PC-3 (cell line): ENCODE results near the gene ATN1. TPM values are rescaled to one million over a fixed set of nuclear protein-coding genes. Genes with fewer than 3 reads are reported as not detected.

Source experiments
- ATAC-seq: fragments of 200-7000 bp; cut with Tn5 transposase; 2 replicates; pipeline ENCODE4 v1.9.1; 2020; ENCODE audit warnings: mild to moderate bottlenecking, moderate library complexity
- BruUV-seq: library from RNA; stranded (reverse); fragments of 400-500 nt; replicated peaks from 2 replicates; lab custom pipeline; 2021; lab: Mats Ljungman, UMichigan
- CTCF ChIA-PET: fragments of 300-600 bp; sonication (Branson Sonifier 250); formaldehyde crosslinking; loops from one replicate; lab custom pipeline; 2022; ENCODE audit warnings: antibody characterized with exemption; lab: Charles Lee
- POLR2A ChIA-PET: fragments of 300-600 bp; sonication (Branson Sonifier 250); formaldehyde crosslinking; loops from one replicate; lab custom pipeline; 2022; ENCODE audit warnings: antibody characterized with exemption; ENCODE audit not compliant: unreplicated experiment; lab: Charles Lee
- DNase-seq: peaks from one replicate; pipeline ENCODE4 v3.0.0-alpha.2; 2015
- H2AFZ ChIP-seq: fragments of 300-600 bp; sonication (generic); 2 replicates; pipeline ENCODE4 v1.6.0; 2016; ENCODE audit warnings: antibody characterized with exemption, low read length
- H3F3A ChIP-seq: fragments of 300-600 bp; sonication (generic); one replicate; pipeline ENCODE4 v1.6.0; 2017; ENCODE audit warnings: antibody characterized with exemption, low read length, control low read depth, mild to moderate bottlenecking; ENCODE audit not compliant: unreplicated experiment
- H3K27ac ChIP-seq: fragments of 300-600 bp; sonication (generic); 2 replicates; pipeline ENCODE4 v1.5.1; 2016; ENCODE audit warnings: mild to moderate bottlenecking, low read length
- H3K27me3 ChIP-seq: fragments of 300-600 bp; sonication (generic); 2 replicates; pipeline ENCODE4 v1.6.1; 2016; ENCODE audit warnings: low read length, mixed read lengths
- H3K36me3 ChIP-seq: fragments of 300-600 bp; sonication (generic); 2 replicates; pipeline ENCODE4 v1.6.1; 2016; ENCODE audit warnings: low read depth, mixed run types, low read length, mixed read lengths
- H3K4me1 ChIP-seq: fragments of 300-600 bp; sonication (generic); 2 replicates; pipeline ENCODE4 v1.5.1; 2016; ENCODE audit warnings: low read length; ENCODE audit not compliant: insufficient read depth
- H3K4me2 ChIP-seq: fragments of 300-600 bp; sonication (generic); 2 replicates; pipeline ENCODE4 v1.6.0; 2016; ENCODE audit warnings: low read length
- H3K4me3 ChIP-seq: fragments of 300-600 bp; sonication (generic); 2 replicates; pipeline ENCODE4 v1.5.1; 2016; ENCODE audit warnings: mild to moderate bottlenecking, low read length, mixed read lengths
- H3K79me2 ChIP-seq: fragments of 300-600 bp; sonication (generic); 2 replicates; pipeline ENCODE4 v1.6.1; 2017; ENCODE audit warnings: low read length, mixed read lengths
- H3K9ac ChIP-seq: fragments of 300-600 bp; sonication (generic); 2 replicates; pipeline ENCODE4 v1.6.0; 2016; ENCODE audit warnings: mild to moderate bottlenecking, low read length
- H3K9me2 ChIP-seq: fragments of 300-600 bp; sonication (generic); replicated peaks from 2 replicates; pipeline ENCODE4 v1.6.1; 2016; ENCODE audit warnings: mixed run types, low read length, mixed read lengths
- H3K9me3 ChIP-seq: fragments of 300-600 bp; sonication (generic); 2 replicates; pipeline ENCODE4 v1.6.1; 2016; ENCODE audit warnings: low read length, mixed read lengths
- H4K20me1 ChIP-seq: fragments of 300-600 bp; sonication (generic); 2 replicates; pipeline ENCODE4 v1.6.1; 2016; ENCODE audit warnings: low read length, mixed read lengths
- CTCF ChIP-seq: fragments of 300-600 bp; sonication (generic); conservative IDR thresholded peaks from 2 replicates; pipeline ENCODE4 v1.5.1; 2017; ENCODE audit warnings: antibody characterized with exemption, low read depth, mild to moderate bottlenecking, low read length
- EZH2 ChIP-seq: fragments of 300-600 bp; sonication (generic); IDR thresholded peaks from one replicate; pipeline ENCODE4 v1.6.1; 2017; ENCODE audit warnings: antibody characterized with exemption, mild to moderate bottlenecking, low read length; ENCODE audit not compliant: unreplicated experiment
- EZH2phosphoT487 ChIP-seq: fragments of 300-600 bp; sonication (generic); IDR thresholded peaks from 2 replicates; pipeline ENCODE4 v1.6.1; 2018; ENCODE audit warnings: mild to moderate bottlenecking, antibody characterized with exemption, low read length, borderline replicate concordance
- intact Hi-C: fragments of 100-400 bp; cut with micrococcal nuclease; formaldehyde crosslinking; loops from 2 replicates; pipeline ENCODE4 v1.9.0; 2023
- total RNA-seq: library from RNA; depleted of rRNA; stranded (reverse); fragments of >200 nt; gene quantifications from 2 replicates; pipeline ENCODE4 v1.2.3, GENCODE V29; 2014

The ATN1 gene
- total RNA-seq, 1 experiment from 2014 or later, result 11.6 TPM

- no peaks in the 10 kb centered on the region for H3K9me3 ChIP-seq
- H2AFZ ChIP-seq, result no peak overlapping the region
- intact Hi-C loops, result no loop called here
- H3K27me3 ChIP-seq, result no peaks in the 10 kb centered on the region
- H3K79me2 ChIP-seq, result no peaks in the 10 kb centered on the region
- peaks cover 11% of the 10 kb centered on the region for H3K4me1 ChIP-seq
- CTCF ChIA-PET, result no interaction called here
- no peak overlapping the region for H3K9ac ChIP-seq
- H4K20me1 ChIP-seq, result no peaks in the 10 kb centered on the region
- no peaks in the 10 kb centered on the region for H3F3A ChIP-seq
- no peaks in the 10 kb centered on the region for H3K9me2 ChIP-seq
- H3K36me3 ChIP-seq, result no peaks in the 10 kb centered on the region
- POLR2A ChIA-PET, result no interaction called here
- ATAC-seq, result no peak
- no peak overlapping the region for H3K27ac ChIP-seq
- no peak for DNase-seq
- H3K4me2 ChIP-seq, result no peak overlapping the region
- H3K4me3 ChIP-seq, result no peak overlapping the region
- BruUV-seq, result no TSS peak
- no peak for TF ChIP-seq EZH2phosphoT487
- TF ChIP-seq EZH2, result no peak
- TF ChIP-seq CTCF, result no peak
Measured at GRCh38 chr12:6894321-6894720, 33.4 kb upstream of the ATN1 start.

DNA sequence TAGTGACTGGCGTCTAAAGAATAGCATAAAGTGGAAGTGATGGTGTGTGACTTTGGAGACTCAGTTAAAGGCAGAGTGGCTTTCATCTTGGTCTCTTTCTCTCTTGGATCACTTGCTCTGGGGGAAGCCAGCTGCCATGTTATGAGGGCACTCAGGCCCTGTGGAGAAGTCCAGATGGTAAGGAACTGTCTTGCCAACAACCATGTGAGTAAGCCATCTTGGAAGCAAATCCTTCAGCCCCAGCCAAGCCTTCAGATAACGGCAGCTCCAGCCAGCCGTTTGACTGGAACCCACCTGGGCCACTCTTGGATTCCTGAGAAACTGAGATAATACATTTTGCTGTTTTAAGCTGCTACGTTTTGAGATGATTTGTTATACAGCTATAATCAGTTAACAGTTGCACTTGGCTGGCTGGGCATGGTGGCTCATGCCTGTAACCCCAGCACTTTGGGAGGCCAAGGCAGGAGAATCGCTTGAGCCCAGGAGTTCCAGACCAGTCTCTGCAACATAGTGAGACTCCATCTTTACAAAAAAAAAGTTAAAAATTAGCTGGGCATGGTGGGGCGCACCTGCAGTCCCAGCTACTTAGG is 30.8 kb upstream of the ATN1 start:
- Histone ChIP-seq H3K36me3 (no peaks in the 10 kb centered on the region), H3F3A (no peaks in the 10 kb centered on the region), H3K4me2 (no peak overlapping the region), H3K27me3 (no peaks in the 10 kb centered on the region), H3K79me2 (no peaks in the 10 kb centered on the region), H3K4me3 (no peak overlapping the region), H3K27ac (no peak overlapping the region), H3K9me2 (no peaks in the 10 kb centered on the region), H3K9ac (no peak overlapping the region), H2AFZ (no peak overlapping the region), H4K20me1 (no peaks in the 10 kb centered on the region), H3K4me1 (no peaks in the 10 kb centered on the region), H3K9me3 (no peaks in the 10 kb centered on the region)
- intact Hi-C loops, result no loop called here
- TF ChIP-seq CTCF, result no peak
- TF ChIP-seq EZH2phosphoT487, result no peak
- TF ChIP-seq EZH2, result no peak
- ChIA-PET CTCF (no interaction called here), POLR2A (no interaction called here)
- DNase-seq, result no peak
- BruUV-seq, result no TSS peak
- ATAC-seq, result no peak

- intact Hi-C loops, result no loop called here
- no peak overlapping the region for H3K4me3 ChIP-seq
- no peak for TF ChIP-seq CTCF
- TF ChIP-seq EZH2phosphoT487, result no peak
- TF ChIP-seq EZH2, result no peak
- H3K9ac ChIP-seq, result no peak overlapping the region
- H3K36me3 ChIP-seq, result no peaks in the 10 kb centered on the region
- BruUV-seq, result no TSS peak
- no peak overlapping the region for H3K27ac ChIP-seq
- H3K9me3 ChIP-seq, result no peaks in the 10 kb centered on the region
- peaks cover 15% of the 10 kb centered on the region for H3K4me1 ChIP-seq
- no peaks in the 10 kb centered on the region for H3K79me2 ChIP-seq
- H3K9me2 ChIP-seq, result no peaks in the 10 kb centered on the region
- ATAC-seq (no peak), DNase-seq (no peak)
- no peak overlapping the region for H2AFZ ChIP-seq
- ChIA-PET POLR2A (no interaction called here), CTCF (no interaction called here)
- H4K20me1 ChIP-seq, result no peaks in the 10 kb centered on the region
- H3F3A ChIP-seq, result no peaks in the 10 kb centered on the region
- H3K4me2 ChIP-seq, result no peak overlapping the region
- H3K27me3 ChIP-seq, result no peaks in the 10 kb centered on the region
Measured at GRCh38 chr12:6899427-6899826, 28.3 kb upstream of the ATN1 start.
